B cell (primary cell): Measurements from ENCODE around the gene SON.

Experiments used
- EZH2 ChIP-seq: IDR thresholded peaks from 2 replicates; pipeline ENCODE4 v1.6.1; 2012; ENCODE audit warnings: borderline replicate concordance, low read depth, mild to moderate bottlenecking, moderate library complexity, low read length; ENCODE audit not compliant: insufficient read depth, poor library complexity, severe bottlenecking
- TF ChIP-seq, protein P1 (sequence below): fragments of 200-600 bp; IDR thresholded peaks from one replicate; pipeline ENCODE4 v1.8.0; 2022; ENCODE audit warnings: antibody characterized with exemption, mild to moderate bottlenecking

DNA sequence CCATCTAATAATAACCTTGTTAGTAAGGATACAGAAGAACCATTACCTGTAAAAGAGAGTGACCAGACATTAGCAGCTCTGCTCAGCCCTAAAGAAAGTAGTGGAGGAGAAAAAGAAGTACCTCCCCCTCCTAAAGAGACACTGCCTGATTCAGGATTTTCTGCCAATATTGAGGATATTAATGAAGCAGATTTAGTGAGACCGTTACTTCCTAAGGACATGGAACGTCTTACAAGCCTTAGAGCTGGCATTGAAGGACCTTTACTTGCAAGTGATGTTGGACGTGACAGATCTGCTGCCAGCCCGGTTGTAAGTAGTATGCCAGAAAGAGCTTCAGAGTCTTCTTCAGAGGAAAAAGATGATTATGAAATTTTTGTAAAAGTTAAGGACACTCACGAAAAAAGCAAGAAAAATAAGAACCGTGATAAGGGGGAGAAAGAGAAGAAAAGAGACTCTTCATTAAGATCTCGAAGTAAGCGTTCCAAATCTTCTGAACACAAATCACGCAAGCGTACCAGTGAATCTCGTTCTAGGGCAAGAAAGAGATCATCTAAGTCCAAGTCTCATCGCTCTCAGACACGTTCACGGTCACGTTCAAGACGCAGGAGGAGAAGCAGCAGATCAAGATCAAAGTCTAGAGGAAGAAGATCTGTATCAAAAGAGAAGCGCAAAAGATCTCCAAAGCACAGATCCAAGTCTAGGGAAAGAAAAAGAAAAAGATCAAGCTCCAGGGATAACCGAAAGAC is 11.6 kb downstream of the SON start:
- TF ChIP-seq, protein P1, sequence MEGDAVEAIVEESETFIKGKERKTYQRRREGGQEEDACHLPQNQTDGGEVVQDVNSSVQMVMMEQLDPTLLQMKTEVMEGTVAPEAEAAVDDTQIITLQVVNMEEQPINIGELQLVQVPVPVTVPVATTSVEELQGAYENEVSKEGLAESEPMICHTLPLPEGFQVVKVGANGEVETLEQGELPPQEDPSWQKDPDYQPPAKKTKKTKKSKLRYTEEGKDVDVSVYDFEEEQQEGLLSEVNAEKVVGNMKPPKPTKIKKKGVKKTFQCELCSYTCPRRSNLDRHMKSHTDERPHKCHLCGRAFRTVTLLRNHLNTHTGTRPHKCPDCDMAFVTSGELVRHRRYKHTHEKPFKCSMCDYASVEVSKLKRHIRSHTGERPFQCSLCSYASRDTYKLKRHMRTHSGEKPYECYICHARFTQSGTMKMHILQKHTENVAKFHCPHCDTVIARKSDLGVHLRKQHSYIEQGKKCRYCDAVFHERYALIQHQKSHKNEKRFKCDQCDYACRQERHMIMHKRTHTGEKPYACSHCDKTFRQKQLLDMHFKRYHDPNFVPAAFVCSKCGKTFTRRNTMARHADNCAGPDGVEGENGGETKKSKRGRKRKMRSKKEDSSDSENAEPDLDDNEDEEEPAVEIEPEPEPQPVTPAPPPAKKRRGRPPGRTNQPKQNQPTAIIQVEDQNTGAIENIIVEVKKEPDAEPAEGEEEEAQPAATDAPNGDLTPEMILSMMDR, result no peak
- TF ChIP-seq EZH2, result no peak
